CD4-positive, alpha-beta memory T cell (primary cell): ENCODE data around the gene VARS2. TPM values are rescaled to one million over a fixed set of nuclear protein-coding genes. Genes with fewer than 3 reads are reported as not detected.
"Not testable (repeated sequence)": the region's sequence is repeated elsewhere in the genome, so short reads cannot be mapped to it uniquely, and the experiment has no call there.

Source experiments
- CTCF ChIA-PET: fragments of 350-600 bp; sonication (Branson Sonifier 250); formaldehyde crosslinking; loops from one replicate; lab custom pipeline; 2021; ENCODE audit warnings: inconsistent platforms; ENCODE audit not compliant: partially characterized antibody; lab: Charles Lee
- POLR2A ChIA-PET: fragments of 350-600 bp; sonication (Branson Sonifier 250); formaldehyde crosslinking; loops from one replicate; lab custom pipeline; 2021; ENCODE audit not compliant: partially characterized antibody; lab: Charles Lee
- DNase-seq, 5 donors: peaks; one replicate each; pipeline versions ENCODE4 v3.0.0 to v3.0.0-alpha.2; 2020 to 2022; ENCODE audit warnings: mixed read lengths in 1 of 5
- H3K27ac ChIP-seq: one replicate; pipeline ENCODE4 v1.7.0; 2013; ENCODE audit warnings: low read depth, low read length
- H3K27me3 ChIP-seq: 2 replicates; pipeline ENCODE4 v1.7.0; 2013; ENCODE audit warnings: mild to moderate bottlenecking, low read length, moderate library complexity; ENCODE audit not compliant: insufficient read depth
- H3K36me3 ChIP-seq: 2 replicates; pipeline ENCODE4 v1.7.0; 2013; ENCODE audit warnings: mild to moderate bottlenecking, low read length, moderate library complexity; ENCODE audit not compliant: insufficient read depth
- H3K4me1 ChIP-seq: 2 replicates; pipeline ENCODE4 v1.7.0; 2013; ENCODE audit warnings: mild to moderate bottlenecking, low read length, moderate library complexity; ENCODE audit not compliant: insufficient read depth
- H3K4me3 ChIP-seq, 2 donors: one replicate each; pipeline ENCODE4 v1.7.0; 2013; ENCODE audit warnings: low read length in 2 of 2, mild to moderate bottlenecking in 1 of 2
- H3K9me3 ChIP-seq, 2 donors: one replicate each; pipeline ENCODE4 v1.7.0; 2013; ENCODE audit warnings: low read length in 2 of 2, control low read depth in 1 of 2; ENCODE audit not compliant: control insufficient read depth in 1 of 2
- H3K27ac Mint-ChIP-seq, 7 donors: one replicate each; pipeline ENCODE4 v1.8.0; 2020 to 2021; ENCODE audit warnings: mixed read lengths in 7 of 7, mild to moderate bottlenecking in 6 of 7, inconsistent platforms in 3 of 7, moderate library complexity in 3 of 7
- H3K27me3 Mint-ChIP-seq, 2 donors: one replicate each; pipeline ENCODE4 v1.8.0; 2020 to 2021; ENCODE audit warnings: mixed read lengths in 2 of 2
- H3K36me3 Mint-ChIP-seq, 2 donors: one replicate each; pipeline ENCODE4 v1.8.0; 2020 to 2021; ENCODE audit warnings: mixed read lengths in 2 of 2, inconsistent platforms in 1 of 2, mild to moderate bottlenecking in 1 of 2
- H3K4me1 Mint-ChIP-seq, 4 donors: one replicate each; pipeline ENCODE4 v1.8.0; 2020 to 2021; ENCODE audit warnings: mixed read lengths in 4 of 4, mild to moderate bottlenecking in 1 of 4
- H3K4me3 Mint-ChIP-seq, 8 donors: one replicate each; pipeline ENCODE4 v1.8.0; 2020 to 2021; ENCODE audit warnings: mixed read lengths in 8 of 8, mild to moderate bottlenecking in 7 of 8, moderate library complexity in 6 of 8, inconsistent platforms in 3 of 8
- H3K9me3 Mint-ChIP-seq, 8 donors: one replicate each; pipeline ENCODE4 v1.8.0; 2020 to 2021; ENCODE audit warnings: mixed read lengths in 8 of 8, mild to moderate bottlenecking in 5 of 8, inconsistent platforms in 3 of 8, moderate library complexity in 1 of 8
- intact Hi-C: fragments of 100-400 bp; cut with micrococcal nuclease; formaldehyde crosslinking; loops from one replicate; pipeline ENCODE4 v1.15.1; 2023
- polyA plus RNA-seq, 2 donors: library from polyadenylated mRNA; unstranded; fragments of 300-500 nt; fragmentation: Illumina TruSeq; gene quantifications; one replicate each; pipeline ENCODE4 v1.2.3, GENCODE V29; 2021
- total RNA-seq, 2 experiments: library from RNA; stranded (reverse); gene quantifications; one replicate each; pipeline ENCODE4 v1.2.3, GENCODE V29; 2021

The VARS2 gene
- total and polyA plus RNA-seq, 4 experiments from 2014 or later = 16.3 to 37.8 (median 26.0) TPM

DNA sequence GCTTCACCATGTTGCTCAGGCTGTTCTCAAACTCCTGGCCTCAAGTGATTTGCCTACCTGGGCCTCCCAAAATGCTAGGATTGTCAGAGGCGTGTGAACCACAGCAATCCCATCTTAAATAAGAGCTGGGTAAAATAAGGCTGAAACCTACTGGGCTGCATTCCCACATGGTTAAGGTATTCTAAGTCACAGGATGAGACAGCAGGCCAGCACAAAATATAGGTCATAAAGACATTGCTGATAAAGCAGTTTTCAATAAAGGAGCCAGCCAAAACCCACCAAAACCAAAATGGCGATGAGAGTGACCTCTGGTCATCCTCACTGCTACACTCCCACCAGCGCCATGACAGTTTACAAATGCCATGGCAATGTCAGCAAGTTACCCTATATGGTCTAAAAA, 40.2 kb upstream of the VARS2 start:
- peaks cover 10% of the 10 kb centered on the region for H3K4me1 ChIP-seq
- H3K36me3 ChIP-seq, intact Hi-C loops, H3K27ac ChIP-seq, H3K27ac Mint-ChIP-seq, POLR2A ChIA-PET, H3K27me3 Mint-ChIP-seq, H3K4me3 Mint-ChIP-seq, H3K4me3 ChIP-seq, DNase-seq, H3K9me3 ChIP-seq, H3K27me3 ChIP-seq: not testable (repeated sequence)
- H3K9me3 Mint-ChIP-seq = peaks cover 2 to 37% (median 30%) of the 10 kb centered on the region in 8 donors
- CTCF ChIA-PET = interaction anchor here (0.6 to 1.1 kb wide), 2 partner anchors 47 to 62 kb away, joined by 3 read pairs; no protein-coding TSS in a partner anchor
- H3K4me1 Mint-ChIP-seq = peaks cover 8 to 29% (median 19%) of the 10 kb centered on the region in 4 donors
- peaks cover 6 to 14% of the 10 kb centered on the region in 2 donors for H3K36me3 Mint-ChIP-seq

DNA sequence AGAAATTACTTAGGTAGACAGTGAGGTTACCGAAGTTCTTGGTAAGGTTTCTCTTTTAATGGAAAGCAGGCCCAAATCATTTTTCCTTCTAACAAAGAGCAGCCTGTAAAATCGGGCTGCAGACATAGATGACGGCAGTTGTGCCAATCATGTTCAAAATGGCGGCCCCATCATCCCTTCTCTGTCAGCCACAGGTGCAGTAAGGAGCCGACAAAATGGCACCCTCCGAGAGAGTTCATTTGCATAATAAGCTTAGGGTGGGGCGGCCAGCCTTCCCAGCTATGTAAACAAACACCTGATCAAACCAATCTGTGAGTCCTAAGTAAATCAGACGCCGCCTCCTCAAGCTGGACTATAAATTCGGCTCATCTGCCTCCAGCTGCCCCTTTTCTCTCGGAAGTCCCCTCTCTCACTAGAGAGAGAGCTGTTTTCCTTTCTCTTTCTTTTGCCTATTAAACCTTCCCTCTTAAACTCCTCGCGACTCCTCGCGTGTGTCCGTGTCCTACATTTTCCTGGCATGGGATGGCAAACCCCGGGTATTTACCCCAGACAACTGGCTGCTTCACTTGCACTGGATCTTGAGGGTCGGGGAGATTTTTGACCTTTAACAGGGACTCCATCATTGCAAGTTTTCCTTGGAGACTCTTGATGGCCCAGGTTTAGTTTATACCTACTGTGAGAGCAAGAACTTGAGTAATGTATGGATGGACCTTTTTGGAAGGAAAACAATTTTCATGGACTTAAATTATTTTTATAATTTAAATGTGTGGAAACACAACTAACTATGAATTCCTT, 38.6 kb upstream of the VARS2 start:
- peaks cover 8 to 31% (median 20%) of the 10 kb centered on the region in 4 donors for H3K4me1 Mint-ChIP-seq
- ChIA-PET CTCF (interaction anchor here (2.0 to 12.0 kb wide), 3 partner anchors 45 to 334 kb away, joined by 6 to 262 read pairs (median 6); no protein-coding TSS in a partner anchor), POLR2A (interaction anchor here (0.6 kb wide), 1 partner anchor 130 kb away, joined by 3 read pairs; no protein-coding TSS in a partner anchor)
- Histone ChIP-seq H3K9me3 (no peaks in the 10 kb centered on the region), H3K27ac (no peak overlapping the region), H3K36me3 (no peaks in the 10 kb centered on the region), H3K4me3 (no peak overlapping the region), H3K27me3 (no peaks in the 10 kb centered on the region), H3K4me1 (peaks cover 10% of the 10 kb centered on the region)
- H3K4me3 Mint-ChIP-seq = no peak overlapping the region
- peaks cover 6 to 9% of the 10 kb centered on the region in 2 donors for H3K36me3 Mint-ChIP-seq
- no peaks in the 10 kb centered on the region for H3K27me3 Mint-ChIP-seq
- H3K9me3 Mint-ChIP-seq = peaks cover 2 to 24% (median 17%) of the 10 kb centered on the region in 8 donors
- peak overlapping the region in 1 of 7 donors; percentile 68 for H3K27ac Mint-ChIP-seq
- intact Hi-C loops = loop anchor here (5.0 kb wide), 1 partner anchor 333 kb away; no protein-coding TSS in a partner anchor
- DNase-seq = no peak

DNA sequence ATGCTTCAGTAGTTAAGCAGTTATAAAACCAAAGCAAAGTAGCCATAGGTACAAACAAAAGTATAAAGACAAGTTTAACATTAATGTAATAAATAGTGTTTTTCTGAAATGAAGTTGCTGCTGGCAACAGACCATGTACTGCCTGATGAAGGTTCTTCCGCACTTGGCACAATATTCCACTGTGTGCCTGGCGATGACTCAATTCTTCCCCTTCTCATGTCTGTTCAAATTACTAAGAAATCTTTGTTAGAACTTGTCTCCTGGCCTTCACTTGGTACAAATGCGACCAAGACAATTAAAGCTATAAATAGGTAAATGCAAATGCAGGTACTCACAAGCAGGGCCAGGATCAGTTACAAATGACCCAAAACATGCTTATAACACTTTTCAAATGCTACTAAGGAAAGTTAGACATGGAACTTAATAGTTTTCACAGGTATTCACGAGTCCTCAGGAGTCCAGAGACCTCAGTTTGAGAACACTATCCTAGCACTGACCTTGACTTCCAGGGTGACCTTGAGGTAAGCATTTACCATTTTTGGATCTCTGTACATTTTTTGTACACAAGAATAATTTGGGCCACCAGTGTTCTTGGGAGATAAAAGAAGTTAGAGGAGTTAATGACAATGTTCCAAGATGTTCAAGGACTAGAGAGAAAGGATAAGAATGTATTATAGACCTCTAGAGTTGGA, 37.9 kb upstream of the VARS2 start:
- intact Hi-C loops = loop anchor here (5.0 kb wide), 1 partner anchor 334 kb away; no protein-coding TSS in a partner anchor
- H3K36me3 ChIP-seq = no peaks in the 10 kb centered on the region
- Mint-ChIP-seq H3K27me3 (no peaks in the 10 kb centered on the region), H3K4me1 (peaks cover 8 to 27% (median 15%) of the 10 kb centered on the region in 4 donors), H3K27ac (peak overlapping the region in 1 of 7 donors; percentile 57), H3K9me3 (peaks cover 0 to 19% (median 10%) of the 10 kb centered on the region in 8 donors), H3K4me3 (peak overlapping the region in 2 of 8 donors; percentile 35 to 38), H3K36me3 (peaks cover 3 to 6% of the 10 kb centered on the region in 2 donors)
- no peaks in the 10 kb centered on the region for H3K9me3 ChIP-seq
- no peaks in the 10 kb centered on the region for H3K27me3 ChIP-seq
- no peak for DNase-seq
- ChIA-PET CTCF (interaction anchor here (1.0 to 12.0 kb wide), 12 partner anchors 8 to 335 kb away, joined by 3 to 262 read pairs (median 6); no protein-coding TSS in a partner anchor), POLR2A (interaction anchor here (3.9 kb wide), 1 partner anchor 46 kb away, joined by 35 read pairs; no protein-coding TSS in a partner anchor)
- no peak overlapping the region for H3K27ac ChIP-seq
- H3K4me3 ChIP-seq = no peak overlapping the region
- peaks cover 10% of the 10 kb centered on the region for H3K4me1 ChIP-seq

DNA sequence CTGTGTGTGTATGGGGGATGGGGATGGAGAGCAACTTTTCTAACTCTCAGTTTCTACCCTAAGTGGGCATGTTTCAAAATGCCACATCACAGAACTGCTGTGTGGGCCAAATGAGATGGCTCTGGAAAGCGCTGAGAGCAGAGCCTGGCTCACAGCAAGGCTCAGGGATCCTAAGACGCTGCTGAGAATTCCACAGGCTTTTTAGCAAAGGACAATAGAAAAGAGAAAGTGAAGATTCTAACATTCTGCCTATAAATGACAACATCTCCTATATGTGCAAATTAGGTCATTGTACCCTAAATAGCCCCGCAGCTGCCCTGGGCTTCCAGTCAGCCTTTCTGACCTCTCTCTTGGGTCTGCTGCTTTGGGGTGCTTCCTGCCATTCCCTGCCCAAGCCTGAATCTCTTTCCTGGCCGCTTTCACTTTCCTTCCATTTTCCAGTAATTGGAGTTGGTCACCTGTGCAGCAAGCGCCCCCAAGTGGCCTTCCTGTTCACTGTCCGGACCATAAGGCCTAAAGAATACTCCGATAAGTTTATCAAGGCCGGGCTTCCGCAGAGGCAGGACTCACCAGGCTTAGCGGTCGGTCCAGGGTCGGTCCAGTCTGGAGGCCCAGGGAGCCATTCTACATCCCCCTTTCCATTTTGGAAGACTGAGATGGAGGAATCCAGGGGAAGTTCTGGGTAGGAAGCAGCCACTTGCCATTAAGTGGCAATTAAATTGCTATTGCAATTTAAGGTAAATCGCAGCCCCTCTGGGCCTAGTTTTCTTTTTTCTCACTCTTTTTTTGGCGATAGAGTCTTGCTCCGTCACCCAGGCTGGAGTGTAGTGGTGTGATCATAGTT, 36.4 kb upstream of the VARS2 start:
- DNase-seq = peak; percentile 62 to 71 (median 68)
- H3K9me3 Mint-ChIP-seq = peaks cover 0 to 4% (median 0%) of the 10 kb centered on the region in 8 donors
- Histone ChIP-seq H3K4me3 (peak overlapping the region; percentile 40 to 43), H3K27me3 (no peaks in the 10 kb centered on the region), H3K4me1 (peaks cover 10% of the 10 kb centered on the region), H3K27ac (no peak overlapping the region), H3K36me3 (no peaks in the 10 kb centered on the region), H3K9me3 (no peaks in the 10 kb centered on the region)
- peak overlapping the region in 6 of 7 donors; percentile 21 to 91 (median 72) for H3K27ac Mint-ChIP-seq
- CTCF ChIA-PET = interaction anchor here (0.7 to 12.0 kb wide), 30 partner anchors 10 to 336 kb away, joined by 3 to 262 read pairs (median 3); no protein-coding TSS in a partner anchor
- intact Hi-C loops = loop anchor here (1.0 to 5.0 kb wide), 7 partner anchors 49 to 395 kb away; partner anchors contain the start of gene IER3
- peak overlapping the region; percentile 61 to 91 (median 82) for H3K4me3 Mint-ChIP-seq
- H3K27me3 Mint-ChIP-seq = no peaks in the 10 kb centered on the region
- POLR2A ChIA-PET = interaction anchor here (0.5 to 3.9 kb wide), 7 partner anchors 36 to 199 kb away, joined by 3 to 35 read pairs (median 4); partner anchors contain the start of gene VARS2
- peaks cover 7 to 27% (median 11%) of the 10 kb centered on the region in 4 donors for H3K4me1 Mint-ChIP-seq
- H3K36me3 Mint-ChIP-seq = no peaks in the 10 kb centered on the region

DNA sequence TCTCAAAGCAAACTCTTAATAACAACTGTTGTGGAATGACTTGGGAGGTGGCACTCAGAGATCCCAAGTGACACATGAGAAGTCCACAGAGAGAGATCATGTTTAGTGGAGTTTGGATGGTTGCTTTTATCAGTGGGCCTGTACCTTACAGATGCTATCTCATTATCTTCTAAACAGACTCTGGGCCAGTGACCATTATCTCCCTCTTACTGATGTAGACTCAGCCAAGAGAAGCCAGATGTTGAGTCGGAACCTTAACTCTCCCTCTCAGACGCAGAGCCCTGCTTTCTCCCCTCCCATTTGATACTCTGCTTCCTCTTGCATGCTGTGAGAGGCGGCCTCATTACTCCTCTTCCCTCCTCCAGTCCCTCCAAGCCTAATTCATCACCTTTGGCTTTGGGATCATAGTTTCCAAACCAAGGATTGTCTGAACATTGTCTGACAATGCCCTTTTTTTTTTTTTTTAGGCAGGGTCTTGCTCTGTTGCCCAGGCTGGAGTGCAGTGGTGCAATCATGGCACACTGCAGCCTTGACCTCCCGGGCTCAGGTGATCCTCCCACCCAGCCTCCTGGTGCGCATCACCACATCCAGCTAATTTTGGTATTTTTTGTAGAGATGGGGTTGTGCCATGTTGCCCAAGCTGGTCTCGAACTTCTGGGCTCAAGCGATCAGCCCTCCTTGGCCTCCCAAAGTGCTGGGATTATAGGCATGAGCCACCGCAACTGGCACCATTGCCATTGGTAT, 34.2 kb upstream of the VARS2 start:
- peak overlapping the region in 3 of 7 donors; percentile 2 to 91 (median 64) for H3K27ac Mint-ChIP-seq
- CTCF ChIA-PET = interaction anchor here (1.1 to 12.0 kb wide), 7 partner anchors 12 to 201 kb away, joined by 3 to 262 read pairs (median 3); no protein-coding TSS in a partner anchor

More for the DNA sequence above, 34.2 kb upstream of the VARS2 start:
- no peaks in the 10 kb centered on the region for H3K27me3 ChIP-seq
- no peak overlapping the region for H3K4me3 Mint-ChIP-seq
- POLR2A ChIA-PET = interaction anchor here (3.9 kb wide), 1 partner anchor 50 kb away, joined by 35 read pairs; no protein-coding TSS in a partner anchor
- no peak overlapping the region for H3K4me3 ChIP-seq
- H3K27me3 Mint-ChIP-seq = no peaks in the 10 kb centered on the region
- H3K9me3 ChIP-seq = no peaks in the 10 kb centered on the region
- no peaks in the 10 kb centered on the region for H3K36me3 Mint-ChIP-seq
- H3K9me3 Mint-ChIP-seq = no peaks in the 10 kb centered on the region
- intact Hi-C loops = loop anchor here (5.0 kb wide), 1 partner anchor 338 kb away; no protein-coding TSS in a partner anchor
- peaks cover 12 to 40% (median 21%) of the 10 kb centered on the region in 4 donors for H3K4me1 Mint-ChIP-seq
- H3K27ac ChIP-seq = no peak overlapping the region
- no peak for DNase-seq
- H3K4me1 ChIP-seq = peaks cover 23% of the 10 kb centered on the region
- H3K36me3 ChIP-seq = no peaks in the 10 kb centered on the region
